Stimulated activated CD4-positive, alpha-beta T cell treated with anti-CD3 and anti-CD28 coated beads, Interleukin-15, amount 100 ng/mL, for 24 hours (primary cell): ENCODE data around the gene TM9SF1.
"Not testable (repeated sequence)": the region's sequence is repeated elsewhere in the genome, so short reads cannot be mapped to it uniquely, and the experiment has no call there.

Experiments used
- DNase-seq: peaks from one replicate; pipeline ENCODE4 v3.0.0-alpha.2; 2020

The TM9SF1 gene

DNA sequence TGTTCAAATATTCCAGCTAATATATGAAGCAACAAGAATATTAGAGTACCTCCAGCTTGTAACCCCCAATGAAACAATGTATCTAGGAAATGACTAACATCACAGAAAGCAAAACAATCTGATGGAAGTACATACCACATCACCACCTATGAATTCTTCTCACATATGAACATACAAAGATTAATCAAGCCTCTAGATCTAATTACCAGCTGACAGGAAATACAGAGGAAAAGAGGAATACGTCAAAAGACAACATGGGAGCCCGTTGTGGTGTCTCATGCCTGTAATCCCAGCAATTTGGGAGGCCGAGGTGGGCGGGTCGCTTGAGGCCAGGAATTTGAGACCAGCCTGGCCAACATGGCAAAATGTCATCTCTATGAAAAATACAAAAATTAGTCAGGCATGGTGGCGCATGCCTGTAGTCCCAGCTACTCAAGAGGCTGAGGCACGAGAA lies 29.4 kb upstream of the TM9SF1 start:
- DNase-seq = no peak

DNA sequence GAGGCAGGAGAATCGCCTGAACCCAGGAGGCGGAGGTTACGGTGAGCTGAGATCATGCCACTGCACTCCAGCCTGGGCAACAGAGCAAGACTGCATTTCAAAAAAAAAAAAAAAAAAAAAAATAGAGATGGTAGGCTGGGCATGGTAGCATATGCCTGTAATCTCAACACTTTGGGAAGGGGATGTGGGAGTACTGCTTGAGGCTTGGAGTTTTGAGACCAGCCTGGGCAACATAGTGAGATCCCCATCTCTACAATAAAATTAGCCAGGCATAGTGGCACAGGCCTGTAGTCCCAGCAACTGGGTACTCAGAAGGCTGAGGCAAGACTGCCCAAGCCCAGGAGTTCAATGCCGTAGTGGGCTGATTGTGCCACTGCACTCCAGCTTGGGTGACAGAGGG lies 27.7 kb upstream of the TM9SF1 start:
- not testable (repeated sequence) for DNase-seq

DNA sequence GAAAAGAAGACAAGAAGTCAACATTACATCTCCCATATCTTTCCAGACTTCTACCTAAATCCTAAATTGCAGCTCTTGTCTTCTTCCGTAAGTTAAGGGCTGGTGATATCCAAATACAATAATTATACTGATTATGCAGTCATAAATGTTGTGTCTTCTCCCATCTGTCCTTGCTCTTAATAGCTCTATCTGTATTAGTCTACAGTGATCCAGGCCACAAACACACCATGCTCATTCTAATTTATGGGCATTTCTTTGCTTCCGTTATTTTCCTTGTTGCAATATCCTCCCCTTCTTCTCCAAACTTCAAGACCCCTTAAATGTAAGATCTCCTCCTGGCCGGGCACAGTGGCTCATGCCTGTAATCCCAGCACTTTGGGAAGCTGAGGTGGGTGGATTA lies 24.3 kb upstream of the TM9SF1 start:
- no peak for DNase-seq

DNA sequence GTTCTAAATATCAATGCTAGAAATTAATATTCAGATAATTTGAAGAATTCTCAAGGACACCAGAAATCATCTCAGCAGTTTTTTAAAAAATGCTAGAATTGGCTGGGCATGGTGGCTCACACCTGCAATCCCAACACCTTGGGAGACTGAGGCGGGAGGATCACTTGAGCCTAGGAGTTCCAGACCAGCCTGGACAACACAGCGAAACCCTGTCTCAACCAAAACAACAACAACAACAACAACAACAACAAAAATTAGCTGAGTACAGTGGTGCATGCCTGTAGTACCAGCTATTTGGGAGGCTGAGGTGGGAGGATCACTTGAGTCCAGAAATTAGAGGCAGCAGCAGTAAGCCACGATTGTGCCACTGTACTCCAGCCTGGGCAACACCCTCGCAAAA lies 23.8 kb upstream of the TM9SF1 start:
- DNase-seq = no peak

DNA sequence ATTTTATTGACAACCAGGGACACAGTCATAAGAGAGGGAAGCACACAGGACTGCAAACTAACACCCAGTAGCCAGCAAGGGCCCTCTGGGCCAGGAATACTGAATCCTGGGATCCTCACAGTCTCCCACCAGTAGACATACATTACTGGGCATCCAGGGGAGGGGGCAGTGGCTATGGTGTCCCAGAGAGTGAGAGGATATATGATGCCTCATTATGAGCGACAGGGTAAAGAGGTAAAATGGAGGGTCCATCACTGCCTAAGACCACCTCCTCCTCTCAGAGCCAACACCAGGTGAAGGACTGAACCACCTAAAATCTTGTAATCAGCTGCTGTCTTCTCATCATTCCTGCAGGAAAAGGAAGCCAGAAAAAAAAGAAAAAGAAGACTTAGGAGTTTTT lies 21.6 kb upstream of the TM9SF1 start:
- DNase-seq = not testable (repeated sequence)

DNA sequence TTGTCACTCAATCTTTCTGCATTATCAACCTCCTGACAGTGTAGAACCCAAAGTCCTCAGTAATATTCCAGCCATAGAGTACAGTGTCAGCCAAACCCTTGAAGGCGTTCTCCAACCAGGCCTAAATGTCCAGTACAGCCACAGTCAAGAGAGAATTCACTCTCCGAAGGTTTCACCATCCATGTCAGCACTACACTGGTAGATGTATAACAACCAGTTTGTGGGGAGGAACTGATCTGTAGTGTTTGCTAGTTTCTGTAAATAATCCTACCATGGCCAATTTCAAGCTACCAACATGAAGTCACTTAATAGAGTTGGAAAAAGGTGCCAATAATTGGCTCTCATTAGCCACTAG lies 21.1 kb upstream of the TM9SF1 start:
- no peak for DNase-seq

DNA sequence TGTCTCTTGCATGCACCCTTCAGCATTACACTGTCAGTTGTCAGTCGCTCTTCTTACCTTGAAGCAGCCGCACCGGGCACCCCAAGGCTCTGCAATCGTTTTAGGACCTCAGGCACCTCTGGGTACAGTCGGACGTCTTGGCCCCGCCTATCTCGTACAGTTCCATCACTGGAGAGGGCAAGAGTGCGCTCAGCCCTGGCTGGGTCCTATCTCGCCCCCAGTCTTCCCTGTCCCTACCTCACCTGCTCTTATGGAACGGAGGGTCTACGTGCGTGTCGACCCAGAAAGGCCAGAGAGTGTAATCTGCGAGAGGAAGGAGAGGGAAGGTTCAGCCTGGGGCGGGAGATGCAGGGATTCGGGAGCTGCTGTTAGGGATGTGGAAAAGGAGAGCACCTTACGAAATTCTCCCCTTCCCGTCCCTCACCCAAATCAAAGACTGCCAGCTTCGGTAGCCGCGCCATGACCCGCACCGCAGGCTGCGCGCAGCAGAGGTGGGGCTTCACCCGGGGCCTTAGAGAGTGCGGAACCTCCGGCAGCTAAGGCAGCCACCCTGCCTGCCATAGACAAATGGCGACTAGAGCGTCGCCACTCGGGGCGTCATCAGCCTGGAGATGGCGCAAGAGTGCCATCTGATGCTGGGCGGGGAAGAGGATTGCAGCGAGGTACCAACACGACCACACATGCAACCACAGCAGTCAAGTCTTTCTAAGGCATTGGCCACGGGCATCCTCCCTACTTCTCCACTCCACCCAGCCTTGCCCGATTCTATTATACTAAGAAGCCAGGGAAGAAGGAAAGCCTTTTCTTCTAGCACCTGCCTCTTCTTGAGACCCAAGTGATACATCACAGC lies 20.5 kb upstream of the TM9SF1 start, which contains the start of gene MDP1:
TSS of gene MDP1 (minus strand) at position 572 of the 850 bp plus-strand sequence. CDS start at position 461, 111 bp downstream.
- peak; percentile 87 for DNase-seq

DNA sequence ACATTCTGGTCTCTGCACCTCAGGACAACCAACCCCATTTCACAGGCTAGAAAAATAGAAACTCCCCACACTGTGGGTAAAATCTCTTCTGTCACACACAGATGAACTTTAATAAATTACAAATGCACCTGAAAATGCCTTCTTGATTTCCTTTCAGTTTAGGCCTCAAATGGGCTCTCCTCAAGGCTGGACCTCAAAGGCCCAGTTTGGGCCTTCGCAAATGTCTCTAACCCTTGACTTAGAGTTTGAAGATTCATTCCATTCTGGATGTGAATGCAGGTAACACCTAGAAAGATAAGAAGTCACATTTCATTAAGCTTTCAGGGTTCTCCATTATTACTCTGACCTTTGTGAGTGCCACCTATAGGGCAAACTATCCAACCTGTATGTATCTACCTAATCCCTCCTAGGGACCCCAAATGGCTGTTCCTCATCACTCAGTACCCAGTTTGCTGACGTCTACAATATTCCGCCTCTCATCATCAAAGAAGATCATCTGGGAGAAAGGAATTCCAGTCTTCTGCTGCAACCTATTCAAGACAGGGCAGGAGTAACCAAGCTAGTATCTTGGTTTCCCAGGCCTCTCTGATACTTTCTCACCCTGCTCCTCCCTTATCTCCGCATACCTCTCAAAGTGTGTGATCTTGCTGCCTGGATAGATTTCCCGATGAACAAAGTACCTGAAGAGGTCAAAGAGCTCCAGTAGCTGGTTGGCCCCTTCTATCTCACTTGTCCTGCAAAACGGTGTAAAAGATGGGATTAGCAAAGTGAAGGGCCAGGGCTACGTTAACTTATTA lies 18.8 kb upstream of the TM9SF1 start:
- no peak for DNase-seq

DNA sequence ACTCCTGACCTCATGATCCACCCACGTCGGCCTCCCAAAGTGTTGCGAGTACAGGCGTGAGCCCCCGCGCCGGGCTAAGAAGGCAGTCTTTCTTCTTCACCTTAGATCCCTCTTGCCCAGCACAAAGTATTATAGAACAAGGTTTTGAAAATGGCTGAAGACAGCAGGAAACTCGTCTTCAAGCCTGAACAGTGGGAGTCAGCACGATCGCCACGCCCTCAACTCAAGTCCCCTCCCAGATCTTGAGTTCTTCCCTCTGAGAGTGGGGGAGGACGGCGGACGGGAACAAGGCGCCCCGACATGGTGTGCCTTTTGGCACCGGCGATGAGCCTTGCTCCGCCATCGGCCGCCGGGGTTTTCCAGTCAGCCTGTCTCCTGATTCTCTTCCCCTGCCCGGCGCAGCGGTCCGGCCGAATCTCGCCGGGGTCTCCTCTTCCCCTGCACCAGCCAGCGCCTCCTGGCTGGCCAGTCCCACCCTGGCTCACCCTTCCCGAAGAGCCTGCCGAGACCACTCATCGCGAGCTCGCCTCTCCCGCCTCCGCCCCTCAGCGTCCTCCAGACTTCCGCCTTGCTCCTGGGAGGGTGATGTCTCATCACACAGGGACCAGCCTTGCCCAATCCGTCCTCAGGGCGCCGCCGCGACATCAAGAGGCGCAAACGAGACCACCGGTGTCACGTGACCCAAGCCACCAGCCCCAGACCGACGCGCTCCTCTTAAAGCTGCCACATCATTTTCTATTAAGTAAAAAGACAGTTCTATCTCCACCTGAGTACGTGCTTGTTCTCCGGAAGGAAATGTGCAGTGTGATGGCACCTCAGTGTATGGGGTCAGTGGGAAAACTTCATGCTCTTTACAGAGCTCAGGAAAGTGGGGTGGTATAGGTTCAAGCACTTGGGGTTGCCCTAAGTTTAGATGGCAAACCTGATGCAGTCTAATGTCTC lies 18.0 kb upstream of the TM9SF1 start, which contains the start of gene CHMP4A:
TSS of gene CHMP4A (minus strand) at position 565 of the 942 bp plus-strand sequence. CDS start at position 516, 49 bp downstream.
- peak; percentile 99 for DNase-seq

DNA sequence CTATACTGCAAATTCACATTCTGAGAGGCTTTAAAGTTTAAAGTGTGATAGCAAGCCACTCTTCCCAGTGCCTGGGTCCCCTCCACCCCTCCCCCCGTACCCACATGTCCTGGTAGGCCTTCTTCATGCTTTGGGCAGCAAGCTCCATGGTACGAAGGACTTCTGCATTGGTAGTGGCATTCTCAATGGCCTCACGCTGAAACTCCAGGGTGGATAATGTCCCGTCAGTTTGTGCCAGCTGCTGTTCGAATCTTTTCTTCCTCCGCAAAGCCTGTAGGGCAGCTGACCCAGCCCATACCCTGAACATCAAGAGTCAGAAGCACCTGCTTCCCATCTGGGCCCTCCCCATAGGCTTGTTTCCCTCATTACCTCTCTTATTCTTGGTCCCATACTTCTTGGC lies 16.1 kb upstream of the TM9SF1 start:
- DNase-seq = no peak

DNA sequence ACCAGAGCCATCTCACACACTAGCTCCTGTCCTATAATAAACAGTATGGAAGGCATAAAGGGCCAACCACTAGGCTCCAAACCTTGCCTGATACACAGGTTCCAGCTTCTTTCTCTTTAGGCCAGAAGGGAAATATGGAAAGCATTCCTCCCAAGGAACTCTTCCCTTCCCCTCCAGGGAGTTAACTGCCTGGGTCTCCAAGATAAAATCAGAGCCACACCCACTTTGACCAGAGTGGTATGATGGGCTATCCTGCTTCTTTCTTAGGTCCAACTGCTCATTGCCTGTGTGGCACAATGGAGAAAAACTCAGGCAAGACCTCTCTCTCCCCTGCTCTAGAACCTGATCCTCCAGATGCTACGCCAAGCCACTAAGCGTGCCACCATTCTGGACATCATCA lies 12.4 kb upstream of the TM9SF1 start:
- no peak for DNase-seq

DNA sequence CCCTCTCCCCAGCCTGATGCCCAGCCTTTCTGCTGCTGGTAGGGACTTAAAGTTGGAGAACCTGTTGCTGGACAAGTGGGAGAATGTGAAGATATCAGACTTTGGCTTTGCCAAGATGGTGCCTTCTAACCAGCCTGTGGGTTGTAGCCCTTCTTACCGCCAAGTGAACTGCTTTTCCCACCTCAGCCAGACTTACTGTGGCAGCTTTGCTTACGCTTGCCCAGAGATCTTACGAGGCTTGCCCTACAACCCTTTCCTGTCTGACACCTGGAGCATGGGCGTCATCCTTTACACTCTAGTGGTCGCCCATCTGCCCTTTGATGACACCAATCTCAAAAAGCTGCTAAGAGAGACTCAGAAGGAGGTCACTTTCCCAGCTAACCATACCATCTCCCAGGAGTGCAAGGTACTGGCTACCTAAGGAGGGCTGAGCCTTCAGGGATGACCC lies 11.9 kb upstream of the TM9SF1 start:
- DNase-seq = no peak

DNA sequence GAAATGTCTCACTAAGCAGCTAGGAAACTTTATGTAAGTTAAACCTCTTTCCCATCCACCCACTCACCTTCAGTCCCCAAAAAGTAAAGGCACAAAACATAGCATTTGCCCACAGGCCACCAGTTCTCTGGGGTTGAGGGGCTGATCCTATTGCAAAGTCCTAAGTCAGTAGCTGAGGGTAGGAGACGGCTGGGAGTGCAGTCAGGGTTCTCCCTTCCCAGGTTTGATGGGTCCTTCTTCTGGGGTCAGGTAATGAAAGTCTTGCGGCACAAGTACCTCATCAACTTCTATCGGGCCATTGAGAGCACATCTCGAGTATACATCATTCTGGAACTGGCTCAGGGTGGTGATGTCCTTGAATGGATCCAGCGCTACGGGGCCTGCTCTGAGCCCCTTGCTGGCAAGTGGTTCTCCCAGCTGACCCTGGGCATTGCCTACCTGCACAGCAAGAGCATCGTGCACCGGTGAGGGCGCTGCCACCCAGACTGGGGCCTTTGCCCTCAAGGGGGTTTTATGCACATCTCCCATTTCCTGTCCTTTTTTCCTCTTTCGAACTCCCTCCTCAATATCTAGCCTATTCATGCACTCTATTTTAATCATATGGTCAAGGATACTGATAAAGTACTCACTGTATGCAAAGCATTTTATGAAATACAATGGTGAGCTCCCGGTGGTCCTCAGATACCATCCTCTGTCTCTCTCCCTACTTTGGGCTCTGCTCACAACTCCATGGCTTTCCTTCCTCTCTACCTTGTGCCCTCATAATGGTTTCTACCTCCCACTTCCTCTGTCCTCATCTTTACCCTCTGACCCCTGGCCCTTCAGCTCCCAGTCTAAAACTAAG lies 11.2 kb upstream of the TM9SF1 start:
- DNase-seq = no peak

DNA sequence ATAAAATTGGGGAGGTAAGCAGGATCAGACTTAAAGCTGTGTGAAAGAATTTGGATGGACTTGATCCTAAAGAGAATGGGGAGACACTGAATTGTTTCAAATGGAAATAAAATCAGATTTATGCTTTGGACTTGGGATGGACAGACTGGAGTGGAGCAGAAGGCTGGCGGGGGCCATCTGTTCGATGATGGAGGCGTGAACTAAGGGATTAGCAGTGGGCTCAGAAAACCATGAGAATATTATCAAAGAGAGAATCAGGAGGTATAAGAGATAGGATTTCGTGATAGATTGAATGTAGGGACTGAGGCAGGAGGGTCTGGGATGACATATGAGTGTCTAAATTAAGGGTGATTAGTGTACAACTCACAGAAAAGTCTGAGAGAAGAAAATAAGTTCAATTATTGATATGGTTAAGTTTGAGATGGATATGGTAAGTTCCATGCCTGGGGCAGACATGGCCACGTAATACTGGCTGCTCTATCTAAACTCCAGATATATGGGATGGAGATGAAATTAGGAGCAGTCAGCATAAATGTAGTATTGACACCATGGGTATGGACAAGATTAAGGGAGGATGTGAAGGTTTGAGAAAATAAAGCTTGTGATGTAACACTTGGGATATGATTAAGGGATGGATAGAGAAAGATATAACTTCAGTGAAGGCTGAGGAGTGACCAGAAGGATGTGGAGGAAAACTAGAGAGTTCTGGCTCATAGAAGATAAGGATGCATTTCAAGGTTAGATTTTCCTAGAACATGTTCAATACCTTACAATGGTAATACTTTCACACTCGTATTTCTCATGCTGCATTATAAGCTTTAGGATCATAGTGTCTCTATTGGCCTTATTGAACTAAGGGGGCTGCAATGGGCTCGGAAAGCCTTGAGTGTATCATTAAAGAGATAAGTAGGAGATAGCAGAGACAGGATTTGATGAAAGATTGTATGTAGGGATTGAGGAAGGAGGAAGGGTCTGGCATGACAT lies 9.2 kb upstream of the TM9SF1 start:
- DNase-seq = no peak

DNA sequence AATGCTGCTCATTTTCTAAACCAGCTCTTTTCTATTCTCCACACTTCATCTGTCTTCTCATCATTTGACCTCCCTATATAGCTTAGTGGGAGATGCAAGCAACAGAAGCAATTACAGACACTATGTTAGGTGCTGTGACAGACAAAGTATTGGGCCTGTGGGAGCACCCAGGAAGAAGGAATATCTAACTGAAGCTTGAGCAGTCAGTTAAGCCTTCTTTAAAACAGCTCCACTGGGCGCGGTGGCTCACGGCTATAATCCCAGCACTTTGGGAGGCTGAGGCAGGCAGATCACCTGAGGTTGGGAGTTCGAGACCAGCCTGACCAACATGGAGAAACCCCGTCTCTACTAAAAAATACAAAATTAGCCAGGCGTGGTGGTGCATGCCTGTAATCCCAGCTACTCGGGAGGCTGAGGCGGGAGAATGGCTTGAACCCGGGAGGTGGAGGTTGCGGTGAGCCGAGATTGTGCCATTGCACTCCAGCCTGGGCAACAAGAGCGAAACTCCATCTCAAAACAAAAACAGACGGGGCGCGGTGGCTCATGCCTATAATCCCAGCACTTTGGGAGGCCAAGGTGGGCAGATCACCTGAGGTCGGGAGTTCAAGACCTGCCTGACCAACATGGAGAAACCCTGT lies 8.1 kb upstream of the TM9SF1 start:
- not testable (repeated sequence) for DNase-seq

DNA sequence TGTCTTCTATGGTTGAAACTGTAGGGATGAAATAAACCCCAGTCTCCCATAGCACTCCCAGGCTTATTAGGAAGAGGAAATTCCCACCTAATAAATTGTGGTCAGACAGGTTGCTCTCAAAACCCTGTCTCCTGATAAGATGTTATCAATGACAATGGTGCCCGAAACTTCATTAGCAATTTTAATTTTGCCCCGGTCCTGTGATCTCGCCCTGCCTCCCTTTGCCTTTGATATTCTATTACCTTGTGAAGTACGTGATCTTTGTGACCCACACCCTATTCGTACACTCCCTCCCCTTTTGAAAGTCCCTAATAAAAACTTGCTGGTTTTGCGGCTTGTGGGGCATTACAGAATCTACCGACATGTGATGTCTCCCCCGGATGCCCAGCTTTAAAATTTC lies 7.3 kb upstream of the TM9SF1 start:
- DNase-seq = not testable (repeated sequence)

DNA sequence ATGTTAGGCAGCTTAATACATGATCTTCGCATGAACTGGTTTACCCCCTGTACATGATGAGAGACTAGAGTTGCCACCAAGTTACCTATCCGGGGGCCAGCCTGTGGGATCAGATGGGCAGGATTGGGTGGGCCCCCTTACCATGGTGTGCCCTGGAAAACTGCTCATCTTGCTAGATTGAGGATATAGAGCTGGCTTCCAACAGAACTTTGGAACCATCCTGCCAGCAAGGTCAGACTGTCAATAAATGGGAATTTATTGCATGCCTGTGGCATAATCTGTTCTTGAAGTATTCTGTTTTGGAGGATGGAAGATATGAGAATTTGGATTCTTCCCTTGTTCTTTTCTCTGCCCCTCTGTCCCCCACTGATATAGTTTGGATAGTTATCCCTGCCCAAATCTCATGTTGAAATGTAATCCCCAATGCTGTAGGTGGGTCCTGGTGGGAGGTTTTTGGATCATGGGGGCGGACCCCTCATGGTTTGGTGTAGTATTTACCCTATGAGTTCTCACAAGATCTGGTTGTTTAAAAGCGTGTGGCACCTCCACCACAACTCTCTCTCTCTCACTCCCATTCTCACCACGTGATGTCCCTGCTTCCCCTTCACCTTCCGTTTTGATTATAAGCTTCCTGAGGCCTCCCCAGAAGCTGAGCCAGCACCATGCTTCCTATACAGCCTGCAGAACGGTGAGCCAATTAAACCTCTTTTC lies 3.7 kb upstream of the TM9SF1 start:
- no peak for DNase-seq

DNA sequence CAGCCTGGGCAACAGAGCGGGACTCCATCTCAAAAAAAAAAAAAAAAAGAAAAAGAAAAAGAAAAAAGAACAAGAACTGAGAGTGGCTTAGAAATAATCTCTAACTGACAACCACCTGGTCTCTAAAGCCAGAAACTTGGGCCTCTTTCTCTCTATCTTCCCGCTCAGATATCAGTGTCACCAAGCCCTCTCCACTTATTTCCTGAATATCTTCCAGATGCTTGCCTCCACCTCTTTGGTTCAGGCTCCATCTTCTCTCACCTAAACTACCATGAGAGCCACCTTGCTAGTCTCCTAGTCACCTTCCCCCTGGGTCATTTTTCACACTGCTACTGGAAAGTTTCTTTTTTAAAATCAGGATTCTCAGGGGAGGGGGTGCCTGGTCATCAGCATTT lies 1.8 kb upstream of the TM9SF1 start:
- DNase-seq = no peak
